ENCODE results near the gene CX3CR1. TPM values are rescaled to one million over a fixed set of nuclear protein-coding genes. Genes with fewer than 3 reads are reported as not detected.

Gene CX3CR1
- total RNA-seq, 6 experiments from 2014 or later = not detected

DNA sequence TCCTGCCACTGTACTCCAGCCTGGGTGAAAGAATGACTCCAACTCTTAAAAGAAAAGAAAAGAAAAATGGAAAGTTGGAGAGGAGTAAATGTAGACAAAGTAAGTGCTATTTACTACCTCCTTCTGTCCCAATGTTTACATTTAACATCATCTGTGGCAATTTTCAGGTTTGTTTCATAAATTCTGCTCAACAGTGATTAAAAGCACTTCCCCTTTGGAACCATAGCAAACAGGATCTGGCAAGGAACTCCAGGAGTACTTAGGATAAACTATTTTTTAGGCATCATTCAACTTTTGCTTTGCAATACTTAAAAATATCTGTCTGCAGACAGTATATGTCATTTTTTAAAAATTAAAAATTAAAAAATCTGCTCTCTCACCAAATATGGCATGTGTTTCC lies 5.5 kb upstream of the CX3CR1 start:
- Mint-ChIP-seq H3K9me3 (no peaks in the 10 kb centered on the region), H3K27me3 (ENCODE audit: insufficient read depth) (peaks cover 1% of the 10 kb centered on the region; the same call in 1 of the 2 replicates), H3K27ac (no peak overlapping the region), H3K4me1 (ENCODE audit: low read depth) (peaks cover 36% of the 10 kb centered on the region), H3K4me3 (no peak overlapping the region), H3K36me3 (ENCODE audit: low read depth) (no peaks in the 10 kb centered on the region)
- DNase-seq = no peak
- TF ChIP-seq CTCF (IDR thresholded peaks at IDR 0.05) = no peak

DNA sequence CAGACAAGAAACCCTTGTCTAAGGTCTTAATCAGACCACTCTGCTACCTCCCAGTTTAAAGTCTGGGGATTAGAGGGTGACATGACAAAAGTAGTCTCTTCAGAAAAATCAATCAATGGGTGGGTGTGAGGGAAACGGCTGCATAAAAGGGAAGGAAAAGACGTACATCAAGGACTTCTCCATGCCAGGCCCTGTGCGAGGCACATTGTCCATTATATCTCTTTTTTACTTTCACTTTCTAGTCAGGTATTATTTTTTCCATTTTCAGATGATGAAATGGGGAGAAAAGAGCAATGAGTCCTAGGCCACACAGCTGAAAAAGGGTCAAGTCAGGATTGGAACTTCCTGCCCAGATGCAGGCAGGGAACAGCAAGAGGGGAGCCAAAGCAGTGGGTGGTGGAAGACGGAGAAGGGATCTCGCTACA lies 4.6 kb upstream of the CX3CR1 start:
- DNase-seq = no peak
- Mint-ChIP-seq H3K9me3 (no peaks in the 10 kb centered on the region), H3K4me3 (peak overlapping the region; percentile 59), H3K4me1 (ENCODE audit: low read depth) (peaks cover 31% of the 10 kb centered on the region), H3K27me3 (ENCODE audit: insufficient read depth) (peaks cover 1% of the 10 kb centered on the region; the same call in 1 of the 2 replicates), H3K36me3 (ENCODE audit: low read depth) (no peaks in the 10 kb centered on the region), H3K27ac (no peak overlapping the region)
- TF ChIP-seq CTCF (IDR thresholded peaks at IDR 0.05) = no peak

- peaks cover 3% of the 10 kb centered on the region; the same call in 1 of the 2 replicates for H3K27me3 Mint-ChIP-seq (ENCODE audit: insufficient read depth)
- H3K9me3 Mint-ChIP-seq = no peaks in the 10 kb centered on the region
- no peak for TF ChIP-seq CTCF (IDR thresholded peaks at IDR 0.05)
- DNase-seq = no peak
- no peaks in the 10 kb centered on the region for H3K36me3 Mint-ChIP-seq (ENCODE audit: low read depth)
- peaks cover 19% of the 10 kb centered on the region for H3K4me1 Mint-ChIP-seq (ENCODE audit: low read depth)
- no peak overlapping the region for H3K4me3 Mint-ChIP-seq
- no peak overlapping the region for H3K27ac Mint-ChIP-seq
Measured at GRCh38 chr3:39282057-39282456, 2.2 kb upstream of the CX3CR1 start.

DNA sequence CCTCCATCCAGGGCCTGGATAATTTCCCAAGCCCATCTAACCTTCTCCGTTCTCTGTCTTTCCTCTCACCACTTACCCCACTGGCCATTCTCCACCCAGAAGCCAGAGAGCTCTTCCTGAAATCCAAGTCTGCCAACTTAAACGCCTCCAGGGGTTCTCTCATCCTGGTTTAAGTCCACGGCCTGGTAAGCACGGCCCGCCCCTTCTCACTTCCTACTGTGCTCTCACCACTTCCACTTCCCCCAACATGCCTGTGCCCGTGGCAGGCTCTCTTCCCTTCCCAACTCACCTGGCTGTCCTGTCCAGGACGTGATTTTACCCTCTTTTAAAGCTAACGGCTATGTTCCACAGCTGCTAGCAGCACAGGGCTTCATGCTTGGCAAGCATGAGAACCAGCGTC lies 1.7 kb upstream of the CX3CR1 start:
- Mint-ChIP-seq H3K9me3 (no peaks in the 10 kb centered on the region), H3K4me3 (no peak overlapping the region), H3K27ac (no peak overlapping the region), H3K4me1 (ENCODE audit: low read depth) (peaks cover 19% of the 10 kb centered on the region), H3K27me3 (ENCODE audit: insufficient read depth) (peaks cover 3% of the 10 kb centered on the region; the same call in 1 of the 2 replicates), H3K36me3 (ENCODE audit: low read depth) (no peaks in the 10 kb centered on the region)
- no peak for TF ChIP-seq CTCF (IDR thresholded peaks at IDR 0.05)
- no peak for DNase-seq

DNA sequence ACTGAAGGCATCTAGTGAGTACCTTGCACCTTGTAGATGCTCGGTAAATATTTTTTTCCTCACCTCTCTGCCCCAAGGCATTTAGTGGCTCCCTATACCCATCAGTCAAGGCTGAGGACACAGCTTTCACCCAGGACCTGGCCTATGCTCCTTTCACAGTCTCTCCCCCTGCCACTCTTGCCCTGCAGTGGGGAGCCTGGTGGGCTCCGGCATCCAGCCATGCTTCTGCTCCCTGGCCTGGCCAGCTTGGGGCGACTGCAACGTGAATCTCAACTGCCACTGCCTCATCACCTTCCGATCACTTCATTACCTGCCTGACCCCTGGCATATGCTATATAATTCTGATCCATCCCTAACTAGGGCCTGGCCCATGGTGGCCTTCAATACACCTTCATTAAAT lies 735 bp upstream of the CX3CR1 start:
- H3K9me3 Mint-ChIP-seq = no peaks in the 10 kb centered on the region
- H3K4me1 Mint-ChIP-seq (ENCODE audit: low read depth) = peaks cover 19% of the 10 kb centered on the region
- DNase-seq = no peak
- peaks cover 8% of the 10 kb centered on the region for H3K27me3 Mint-ChIP-seq (ENCODE audit: insufficient read depth)
- H3K4me3 Mint-ChIP-seq = no peak overlapping the region
- no peak for TF ChIP-seq CTCF (IDR thresholded peaks at IDR 0.05)
- H3K36me3 Mint-ChIP-seq (ENCODE audit: low read depth) = no peaks in the 10 kb centered on the region
- no peak overlapping the region for H3K27ac Mint-ChIP-seq

GRCh38 chr3:39278616-39278935 lies 1.3 kb downstream of the CX3CR1 start:
- peaks cover 8% of the 10 kb centered on the region for H3K27me3 Mint-ChIP-seq (ENCODE audit: insufficient read depth)
- no peak for DNase-seq
- no peaks in the 10 kb centered on the region for H3K9me3 Mint-ChIP-seq
- no peak overlapping the region for H3K27ac Mint-ChIP-seq
- H3K36me3 Mint-ChIP-seq (ENCODE audit: low read depth) = no peaks in the 10 kb centered on the region
- H3K4me1 Mint-ChIP-seq (ENCODE audit: low read depth) = peaks cover 20% of the 10 kb centered on the region
- no peak for TF ChIP-seq CTCF (IDR thresholded peaks at IDR 0.05)
- H3K4me3 Mint-ChIP-seq = no peak overlapping the region

Measured in HFFc6 (cell line).